PC-9 (cell line): ENCODE results near the gene FKBP6. TPM values are rescaled to one million over a fixed set of nuclear protein-coding genes. Genes with fewer than 3 reads are reported as not detected.

Source experiments
- BruUV-seq: library from RNA; stranded (reverse); fragments of 400-500 nt; replicated peaks from 2 replicates; lab custom pipeline; 2021; lab: Mats Ljungman, UMichigan
- CTCF ChIA-PET: fragments of 300-600 bp; sonication (Branson Sonifier 250); formaldehyde crosslinking; loops from one replicate; lab custom pipeline; 2022; ENCODE audit warnings: antibody characterized with exemption; lab: Charles Lee
- POLR2A ChIA-PET: fragments of 300-600 bp; sonication (Branson Sonifier 250); formaldehyde crosslinking; loops from one replicate; lab custom pipeline; 2022; ENCODE audit warnings: antibody characterized with exemption; ENCODE audit not compliant: unreplicated experiment; lab: Charles Lee
- DNase-seq, 2 experiments: peaks; one replicate each; pipeline versions ENCODE4 v3.0.0 to v3.0.0-alpha.2; 2015 to 2022; ENCODE audit warnings: mixed read lengths in 1 of 2
- H2AFZ ChIP-seq: fragments of 200-600 bp; sonication (generic); 2 replicates; pipeline ENCODE4 v1.8.1; 2017; ENCODE audit warnings: antibody characterized with exemption
- H3F3A ChIP-seq: fragments of 200-600 bp; sonication (generic); 2 replicates; pipeline ENCODE4 v1.8.1; 2017; ENCODE audit warnings: antibody characterized with exemption, mild to moderate bottlenecking, low read depth; ENCODE audit not compliant: insufficient read depth
- H3K27ac ChIP-seq: fragments of 200-600 bp; sonication (generic); 2 replicates; pipeline ENCODE4 v1.6.1; 2016; ENCODE audit warnings: mixed run types
- H3K27me3 ChIP-seq: fragments of 200-600 bp; sonication (generic); 2 replicates; pipeline ENCODE4 v1.6.1; 2016; ENCODE audit warnings: low read depth, mixed run types; ENCODE audit not compliant: insufficient read depth
- H3K36me3 ChIP-seq: fragments of 200-600 bp; sonication (generic); 2 replicates; pipeline ENCODE4 v1.6.1; 2016; ENCODE audit warnings: low read depth, mixed run types
- H3K4me1 ChIP-seq: fragments of 200-600 bp; sonication (generic); replicated peaks from 2 replicates; pipeline ENCODE4 v1.6.1; 2016; ENCODE audit warnings: mixed run types; ENCODE audit not compliant: insufficient read depth
- H3K4me2 ChIP-seq: fragments of 200-600 bp; sonication (generic); 2 replicates; pipeline ENCODE4 v1.6.1; 2017; ENCODE audit warnings: mixed run types
- H3K4me3 ChIP-seq: fragments of 200-600 bp; sonication (generic); 2 replicates; pipeline ENCODE4 v1.6.1; 2016; ENCODE audit warnings: mixed run types
- H3K79me2 ChIP-seq: fragments of 200-600 bp; sonication (generic); 2 replicates; pipeline ENCODE4 v1.6.1; 2017; ENCODE audit warnings: low read depth, mixed run types
- H3K9me2 ChIP-seq: fragments of 200-600 bp; sonication (generic); 2 replicates; pipeline ENCODE4 v1.8.1; 2017; ENCODE audit warnings: mild to moderate bottlenecking; ENCODE audit not compliant: insufficient read depth
- H3K9me3 ChIP-seq: fragments of 200-600 bp; sonication (generic); 2 replicates; pipeline ENCODE4 v1.8.1; 2016; ENCODE audit warnings: low read depth; ENCODE audit not compliant: insufficient read depth
- H4K20me1 ChIP-seq: fragments of 200-600 bp; sonication (generic); 2 replicates; pipeline ENCODE4 v1.8.1; 2017; ENCODE audit not compliant: insufficient read depth
- EZH2 ChIP-seq: fragments of 200-600 bp; sonication (generic); IDR thresholded peaks from 2 replicates; pipeline ENCODE4 v1.8.0; 2017; ENCODE audit warnings: antibody characterized with exemption, low read depth
- intact Hi-C: fragments of 100-400 bp; cut with micrococcal nuclease; formaldehyde crosslinking; loops from one replicate; pipeline ENCODE4 v1.10.0; 2022; ENCODE audit not compliant: unreplicated experiment
- total RNA-seq: library from RNA; stranded (reverse); gene quantifications from 2 replicates; pipeline ENCODE4 v1.2.3, GENCODE V29; 2021
- TF ChIP-seq, protein P1 (sequence below): fragments of 200-600 bp; sonication (generic); conservative IDR thresholded peaks from 2 replicates; pipeline ENCODE4 v1.6.1; 2017; ENCODE audit warnings: mixed run types, antibody characterized with exemption, mild to moderate bottlenecking, moderate library complexity

The FKBP6 gene
- total RNA-seq, 1 experiment from 2014 or later = not detected

DNA sequence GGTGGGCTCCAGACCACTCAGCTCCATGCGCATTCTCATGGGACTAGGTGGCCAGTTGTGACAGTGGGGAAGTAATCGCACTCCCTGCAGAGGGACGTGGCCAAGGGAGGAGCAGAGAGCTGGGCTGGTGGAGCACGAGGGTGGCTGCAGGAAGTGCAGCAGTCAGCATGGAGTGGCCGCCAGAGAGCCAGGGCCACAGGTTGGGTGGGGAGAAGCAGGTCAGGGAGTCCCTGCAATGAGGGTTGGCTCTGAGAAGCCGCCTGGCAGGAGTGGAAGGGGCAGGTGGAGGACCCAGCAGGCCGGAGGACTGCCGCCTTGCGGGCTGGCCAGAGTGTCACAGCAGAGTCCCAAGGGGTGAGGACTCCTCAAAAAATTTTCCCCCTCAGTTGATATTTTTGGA is 26.2 kb downstream of the FKBP6 start:
- Histone ChIP-seq H3K4me2 (no peak overlapping the region), H3K4me1 (peaks cover 13% of the 10 kb centered on the region), H3K4me3 (no peak overlapping the region), H3K36me3 (no peaks in the 10 kb centered on the region), H3K9me2 (no peaks in the 10 kb centered on the region), H3K27me3 (no peaks in the 10 kb centered on the region), H2AFZ (no peak overlapping the region), H3K27ac (no peak overlapping the region), H3K79me2 (no peaks in the 10 kb centered on the region), H4K20me1 (no peaks in the 10 kb centered on the region), H3F3A (peaks cover 7% of the 10 kb centered on the region; the same call in 1 of the 2 replicates), H3K9me3 (no peaks in the 10 kb centered on the region)
- no TSS peak for BruUV-seq
- POLR2A ChIA-PET = no interaction called here
- CTCF ChIA-PET = interaction anchor here (0.7 kb wide), 1 partner anchor 50 kb away, joined by 11 read pairs; no protein-coding TSS in a partner anchor
- DNase-seq = no peak
- intact Hi-C loops = no loop called here
- TF ChIP-seq EZH2 = no peak
- TF ChIP-seq, protein P1, sequence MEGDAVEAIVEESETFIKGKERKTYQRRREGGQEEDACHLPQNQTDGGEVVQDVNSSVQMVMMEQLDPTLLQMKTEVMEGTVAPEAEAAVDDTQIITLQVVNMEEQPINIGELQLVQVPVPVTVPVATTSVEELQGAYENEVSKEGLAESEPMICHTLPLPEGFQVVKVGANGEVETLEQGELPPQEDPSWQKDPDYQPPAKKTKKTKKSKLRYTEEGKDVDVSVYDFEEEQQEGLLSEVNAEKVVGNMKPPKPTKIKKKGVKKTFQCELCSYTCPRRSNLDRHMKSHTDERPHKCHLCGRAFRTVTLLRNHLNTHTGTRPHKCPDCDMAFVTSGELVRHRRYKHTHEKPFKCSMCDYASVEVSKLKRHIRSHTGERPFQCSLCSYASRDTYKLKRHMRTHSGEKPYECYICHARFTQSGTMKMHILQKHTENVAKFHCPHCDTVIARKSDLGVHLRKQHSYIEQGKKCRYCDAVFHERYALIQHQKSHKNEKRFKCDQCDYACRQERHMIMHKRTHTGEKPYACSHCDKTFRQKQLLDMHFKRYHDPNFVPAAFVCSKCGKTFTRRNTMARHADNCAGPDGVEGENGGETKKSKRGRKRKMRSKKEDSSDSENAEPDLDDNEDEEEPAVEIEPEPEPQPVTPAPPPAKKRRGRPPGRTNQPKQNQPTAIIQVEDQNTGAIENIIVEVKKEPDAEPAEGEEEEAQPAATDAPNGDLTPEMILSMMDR = no peak

DNA sequence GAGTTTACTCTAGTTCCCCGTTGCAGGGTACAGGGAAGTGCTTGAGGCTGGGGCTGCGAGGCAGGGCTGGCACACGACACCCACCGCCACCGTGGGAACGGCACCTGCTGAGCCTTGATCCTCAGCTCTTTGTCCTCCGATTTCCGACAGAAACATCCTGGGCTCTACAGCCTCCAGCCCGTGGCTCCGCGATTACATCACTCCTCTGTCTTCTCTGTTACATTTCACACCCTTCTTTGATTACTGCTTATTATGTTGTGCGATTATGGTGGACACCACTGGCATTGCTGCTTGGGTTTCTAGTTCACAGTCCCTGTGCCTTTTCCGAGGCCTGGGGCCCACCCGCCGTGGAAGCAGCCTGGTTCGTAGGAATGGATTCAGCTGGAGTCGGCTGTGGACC is 26.9 kb downstream of the FKBP6 start:
- ChIA-PET POLR2A (no interaction called here), CTCF (no interaction called here)
- no peaks in the 10 kb centered on the region for H3K9me3 ChIP-seq
- H3K9me2 ChIP-seq = no peaks in the 10 kb centered on the region
- peaks cover 13% of the 10 kb centered on the region for H3K4me1 ChIP-seq
- no TSS peak for BruUV-seq
- no peak overlapping the region for H3K27ac ChIP-seq
- peaks cover 7% of the 10 kb centered on the region; the same call in 1 of the 2 replicates for H3F3A ChIP-seq
- DNase-seq = no peak
- no peaks in the 10 kb centered on the region for H4K20me1 ChIP-seq
- intact Hi-C loops = no loop called here
- H3K4me3 ChIP-seq = no peak overlapping the region
- H2AFZ ChIP-seq = no peak overlapping the region
- TF ChIP-seq, protein P1 = no peak
- no peak for TF ChIP-seq EZH2
- no peak overlapping the region for H3K4me2 ChIP-seq
- H3K79me2 ChIP-seq = no peaks in the 10 kb centered on the region
- no peaks in the 10 kb centered on the region for H3K36me3 ChIP-seq
- H3K27me3 ChIP-seq = no peaks in the 10 kb centered on the region

DNA sequence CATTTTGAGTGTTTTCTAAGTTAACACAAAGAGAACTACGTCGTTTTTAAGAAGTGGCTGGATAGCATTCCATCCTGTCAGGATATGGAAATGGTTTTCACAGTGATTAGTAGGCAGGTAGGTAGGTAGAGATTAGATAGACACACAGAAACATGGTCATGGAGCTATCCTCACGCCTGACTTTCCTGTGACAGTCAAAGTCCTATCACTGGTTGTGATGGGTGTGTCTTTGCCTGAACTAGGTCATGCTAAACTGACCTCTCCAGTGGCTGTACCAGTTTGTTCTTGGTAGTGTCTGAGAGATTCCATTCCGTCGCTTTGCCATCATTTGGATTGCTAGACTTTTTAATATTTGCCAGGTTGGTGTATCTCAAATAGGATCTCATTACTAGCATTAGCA is 28.2 kb downstream of the FKBP6 start:
- intact Hi-C loops = no loop called here
- Histone ChIP-seq H3K9me3 (no peaks in the 10 kb centered on the region), H3K4me1 (peaks cover 13% of the 10 kb centered on the region), H3K4me3 (no peak overlapping the region), H3F3A (peaks cover 7% of the 10 kb centered on the region; the same call in 1 of the 2 replicates), H2AFZ (no peak overlapping the region), H3K79me2 (no peaks in the 10 kb centered on the region), H3K36me3 (no peaks in the 10 kb centered on the region), H3K27ac (no peak overlapping the region), H3K4me2 (no peak overlapping the region), H3K27me3 (no peaks in the 10 kb centered on the region), H3K9me2 (no peaks in the 10 kb centered on the region), H4K20me1 (no peaks in the 10 kb centered on the region)
- no TSS peak for BruUV-seq
- ChIA-PET POLR2A (no interaction called here), CTCF (no interaction called here)
- DNase-seq = no peak
- TF ChIP-seq, protein P1 = no peak
- no peak for TF ChIP-seq EZH2
